Measurements from ENCODE around the gene GLI3.

GLI3 gene

DNA sequence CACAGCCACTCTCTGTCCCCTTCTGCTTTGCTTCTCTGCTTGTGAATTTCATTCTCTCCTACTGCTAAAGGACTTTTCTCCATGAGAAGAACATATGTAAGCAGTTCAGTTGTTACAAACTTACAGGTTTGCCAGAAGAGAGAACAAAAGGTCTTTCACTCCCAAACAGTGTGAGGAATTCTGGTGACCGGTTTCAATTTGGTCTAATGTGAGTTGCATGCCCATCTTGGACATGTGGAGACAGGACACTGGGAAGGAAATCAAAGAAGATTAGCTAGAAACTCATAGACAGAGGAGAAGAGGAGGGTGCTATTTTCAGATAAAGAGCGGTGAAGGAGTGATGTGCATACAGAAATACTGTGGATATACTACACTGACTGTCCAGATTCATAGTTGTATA lies 324.6 kb downstream of the GLI3 start:
- no peak for DNase-seq

DNA sequence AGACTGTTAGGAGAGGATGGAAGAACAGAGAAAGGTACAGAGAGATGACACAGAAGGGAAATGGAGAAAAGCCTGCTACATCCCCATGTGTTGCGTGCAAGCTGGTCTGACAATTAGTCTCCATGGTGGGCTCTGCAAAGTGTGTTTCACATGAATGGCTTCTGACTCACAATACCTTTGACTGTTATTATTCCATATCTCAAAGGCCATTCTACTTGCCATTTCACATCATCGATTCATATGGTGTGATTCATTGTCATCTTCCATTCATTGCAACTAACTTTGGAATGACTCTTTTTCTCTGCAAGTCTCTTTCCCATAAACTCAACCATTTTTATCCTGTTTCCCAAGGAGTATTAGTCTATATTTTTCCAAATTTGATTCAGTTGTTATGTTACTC lies 325.2 kb downstream of the GLI3 start:
- DNase-seq: no peak

All from stimulated activated CD4-positive, alpha-beta T cell treated with anti-CD3 and anti-CD28 coated beads, Interleukin-4, amount 100 ng/mL, for 1 hour (primary cell).